Measurements from ENCODE around the gene PLCB3.
A peak's percentile ranks its signal among the peaks of the same experiment; 100 is the strongest.

PLCB3 gene

DNA sequence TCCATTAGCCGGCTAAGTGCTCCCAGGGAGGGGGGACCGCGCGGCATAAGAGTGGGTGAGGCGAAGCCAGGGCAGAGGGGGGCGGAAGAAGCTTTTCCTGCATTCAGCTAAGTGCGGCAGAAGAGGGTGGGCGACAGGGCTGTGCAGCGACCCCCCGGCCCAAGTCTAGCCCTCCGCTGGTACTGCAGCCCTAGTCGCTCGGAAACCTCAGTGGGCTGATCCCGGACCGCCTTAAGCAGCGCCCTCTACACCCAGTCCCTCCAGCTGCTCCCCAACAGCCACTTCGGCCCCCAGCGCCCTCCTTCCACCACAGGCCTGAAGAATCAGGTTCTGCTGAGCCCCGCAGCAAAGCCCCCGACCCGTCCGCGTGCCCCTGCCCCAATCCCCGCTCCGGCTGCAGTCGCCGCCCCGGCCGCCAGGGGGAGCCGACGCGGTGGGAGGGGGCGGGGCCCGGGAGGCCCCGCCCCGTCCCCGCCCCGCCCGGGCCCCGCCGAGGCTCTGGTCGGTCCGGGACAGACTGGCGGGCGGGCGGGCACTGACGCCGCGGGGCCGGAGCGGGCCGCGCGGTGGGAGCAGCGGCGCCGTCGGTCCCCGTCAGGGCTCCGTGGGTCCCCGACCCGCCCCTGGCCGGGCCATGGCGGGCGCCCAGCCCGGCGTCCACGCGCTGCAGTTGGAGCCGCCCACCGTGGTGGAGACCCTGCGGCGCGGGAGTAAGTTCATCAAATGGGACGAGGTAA, at the start of gene PLCB3:
Gene PLCB3 (plus strand): TSS at position 515 of the 737 bp plus-strand sequence. CDS start 120 bp downstream, at position 635.
- DNase-seq (ENCODE audit: low read depth in 3 of 3): peak in 1 of 3 experiments; percentile 46

DNA sequence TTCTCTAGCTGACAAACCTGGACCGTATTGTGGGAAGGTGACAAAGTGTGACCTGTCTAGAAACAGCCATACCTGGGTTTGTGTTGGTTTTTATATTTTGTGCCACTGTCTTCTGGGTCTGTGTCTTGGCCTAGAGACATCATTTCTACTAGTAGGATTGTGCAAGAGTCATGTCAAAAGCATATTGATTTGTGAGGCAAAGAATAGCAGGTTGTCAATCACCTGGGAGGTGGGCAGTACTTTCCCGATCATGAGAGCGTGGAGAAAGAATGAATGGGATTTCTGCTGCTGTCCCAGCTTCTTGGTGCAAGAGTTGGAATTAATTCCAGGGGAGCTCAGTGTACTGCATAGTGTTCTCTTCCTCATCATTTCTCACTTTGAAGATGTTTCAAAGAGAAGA, 49.8 kb upstream of the PLCB3 start:
- DNase-seq (ENCODE audit: low read depth in 3 of 3): no peak

DNA sequence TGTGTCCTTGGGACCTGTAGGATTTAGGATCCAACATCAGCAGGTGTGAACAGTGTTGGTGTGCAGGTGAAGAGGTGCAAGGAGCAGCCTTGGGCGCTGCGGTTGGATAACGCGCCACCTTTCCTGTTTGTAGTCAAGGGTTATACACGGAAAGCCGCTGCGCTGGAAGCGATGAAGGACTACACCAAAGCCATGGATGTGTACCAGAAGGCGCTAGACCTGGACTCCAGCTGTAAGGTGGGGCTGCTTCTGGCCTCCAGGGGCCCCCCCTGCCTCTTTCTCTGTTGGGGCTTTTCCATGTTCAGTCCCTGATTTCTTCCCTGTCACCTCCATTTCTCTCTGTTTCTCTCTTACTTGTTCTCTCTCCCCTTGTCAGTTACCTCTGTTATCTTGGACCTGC, 48.3 kb upstream of the PLCB3 start:
- no peak for DNase-seq (ENCODE audit: low read depth in 3 of 3)

DNA sequence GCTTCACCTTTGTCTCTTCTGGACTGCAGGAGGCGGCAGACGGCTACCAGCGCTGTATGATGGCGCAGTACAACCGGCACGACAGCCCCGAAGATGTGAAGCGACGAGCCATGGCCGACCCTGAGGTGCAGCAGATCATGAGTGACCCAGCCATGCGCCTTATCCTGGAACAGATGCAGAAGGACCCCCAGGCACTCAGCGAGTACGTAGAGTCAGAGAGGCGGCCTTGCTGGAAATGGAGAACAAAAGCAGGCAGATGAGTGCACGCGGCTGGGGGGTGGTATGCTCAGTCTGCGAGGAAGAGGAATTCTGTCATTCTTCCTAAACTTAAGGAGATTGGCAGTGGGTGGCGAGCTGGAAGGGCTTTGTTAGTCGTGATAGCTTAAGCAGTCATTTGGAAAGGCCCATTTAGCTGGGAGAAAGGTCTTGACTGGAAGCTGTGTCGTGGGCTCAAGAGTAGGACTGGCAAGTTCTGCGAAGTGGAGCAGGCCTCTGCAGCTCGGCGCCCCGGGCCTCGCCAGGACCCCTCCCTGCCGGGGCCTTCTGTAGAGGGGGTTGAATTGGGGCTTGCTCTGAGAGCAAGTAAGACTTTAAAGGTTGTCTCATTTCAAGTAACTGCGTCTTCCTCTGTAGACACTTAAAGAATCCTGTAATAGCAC, 47.8 kb upstream of the PLCB3 start:
- no peak for DNase-seq (ENCODE audit: low read depth in 3 of 3)

DNA sequence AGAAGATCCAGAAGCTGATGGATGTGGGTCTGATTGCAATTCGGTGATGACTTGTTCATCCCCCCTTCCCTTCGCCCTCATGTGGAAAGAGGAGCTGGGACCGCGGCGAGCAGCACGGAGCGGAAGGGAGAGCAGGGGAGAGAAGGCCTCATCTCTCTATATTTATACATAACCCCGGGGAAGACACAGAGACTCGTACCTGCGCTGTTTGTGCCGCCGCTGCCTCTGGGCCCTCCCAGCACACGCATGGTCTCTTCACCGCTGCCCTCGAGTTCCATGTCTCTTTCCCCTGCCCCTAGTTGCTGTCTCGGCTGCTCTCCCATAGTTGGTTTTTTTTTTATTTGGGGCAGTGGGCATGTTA, 47.3 kb upstream of the PLCB3 start:
- no peak for DNase-seq (ENCODE audit: low read depth in 3 of 3)

DNA sequence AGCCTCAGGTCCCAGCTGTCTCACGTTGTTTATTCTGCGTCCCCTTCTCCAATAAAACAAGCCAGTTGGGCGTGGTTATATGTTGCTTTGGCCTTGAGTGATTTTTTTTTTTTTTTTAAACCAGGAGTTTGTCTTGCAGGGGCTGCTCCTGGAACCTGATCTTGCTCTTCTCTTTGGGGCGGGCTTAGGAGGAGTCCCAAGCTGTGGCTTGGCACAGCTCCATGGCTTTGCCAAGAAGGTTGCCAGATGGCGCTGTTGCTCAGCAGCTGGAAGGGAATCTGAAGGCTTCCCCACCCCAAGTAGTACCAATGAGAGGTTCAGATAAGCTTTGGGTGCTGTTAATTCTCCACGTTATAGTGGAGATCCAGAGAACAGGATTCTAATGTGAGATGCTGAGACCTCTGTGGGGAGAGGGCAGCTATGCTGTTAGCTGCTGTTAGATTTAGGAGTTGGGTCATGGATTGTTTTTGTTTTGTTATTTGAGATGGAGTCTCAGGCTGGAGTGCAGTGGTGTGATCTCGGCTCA, 46.8 kb upstream of the PLCB3 start:
- peak; percentile 51 to 70 (median 62) for DNase-seq (ENCODE audit: low read depth in 3 of 3)

DNA sequence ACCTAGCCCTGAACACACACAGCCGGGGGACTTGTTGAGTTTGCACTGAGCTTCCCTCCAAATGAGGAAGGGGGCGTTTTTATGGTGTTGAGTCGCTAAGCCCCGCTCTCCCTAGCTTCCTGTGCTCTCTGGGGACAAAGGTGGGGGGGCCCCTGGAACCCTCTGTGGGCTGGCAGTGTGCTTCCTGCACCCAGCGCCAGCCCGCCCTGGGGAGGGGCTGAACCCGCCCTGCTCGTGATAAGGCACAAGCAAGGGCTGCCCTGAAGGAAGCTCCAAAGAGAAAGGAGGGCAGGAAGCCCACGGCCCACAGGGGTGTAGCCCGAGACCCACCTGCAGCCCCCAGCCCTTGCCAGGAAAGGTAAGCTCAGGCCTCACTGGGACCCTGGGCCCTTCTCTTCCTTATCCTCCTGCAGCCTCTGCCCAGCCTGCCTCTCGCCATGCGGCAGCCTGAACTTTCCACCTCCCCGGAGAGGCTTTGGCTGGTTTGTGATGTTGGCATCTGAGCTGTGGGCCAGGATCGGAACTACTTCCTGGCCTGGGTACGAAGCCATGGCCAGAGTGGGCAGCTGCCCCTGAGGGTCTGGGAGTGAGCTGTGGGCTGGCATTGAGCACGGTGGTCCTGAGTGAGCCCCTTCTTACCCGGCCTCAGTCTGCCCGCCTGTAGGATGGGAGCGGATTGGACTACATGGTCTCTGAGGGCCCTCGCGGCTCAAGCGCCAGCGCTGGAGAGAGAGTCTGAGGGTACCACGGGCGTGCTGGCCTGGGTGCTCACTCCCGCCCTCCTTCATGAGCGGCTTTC, 44.7 kb upstream of the PLCB3 start, which contains the start of gene FERMT3:
Gene FERMT3 (plus strand): TSS at position 265 of the 799 bp plus-strand sequence. CDS start 644 bp downstream, outside the sequence.
- DNase-seq (ENCODE audit: low read depth in 3 of 3): peak in 2 of 3 experiments; percentile 64 to 88

DNA sequence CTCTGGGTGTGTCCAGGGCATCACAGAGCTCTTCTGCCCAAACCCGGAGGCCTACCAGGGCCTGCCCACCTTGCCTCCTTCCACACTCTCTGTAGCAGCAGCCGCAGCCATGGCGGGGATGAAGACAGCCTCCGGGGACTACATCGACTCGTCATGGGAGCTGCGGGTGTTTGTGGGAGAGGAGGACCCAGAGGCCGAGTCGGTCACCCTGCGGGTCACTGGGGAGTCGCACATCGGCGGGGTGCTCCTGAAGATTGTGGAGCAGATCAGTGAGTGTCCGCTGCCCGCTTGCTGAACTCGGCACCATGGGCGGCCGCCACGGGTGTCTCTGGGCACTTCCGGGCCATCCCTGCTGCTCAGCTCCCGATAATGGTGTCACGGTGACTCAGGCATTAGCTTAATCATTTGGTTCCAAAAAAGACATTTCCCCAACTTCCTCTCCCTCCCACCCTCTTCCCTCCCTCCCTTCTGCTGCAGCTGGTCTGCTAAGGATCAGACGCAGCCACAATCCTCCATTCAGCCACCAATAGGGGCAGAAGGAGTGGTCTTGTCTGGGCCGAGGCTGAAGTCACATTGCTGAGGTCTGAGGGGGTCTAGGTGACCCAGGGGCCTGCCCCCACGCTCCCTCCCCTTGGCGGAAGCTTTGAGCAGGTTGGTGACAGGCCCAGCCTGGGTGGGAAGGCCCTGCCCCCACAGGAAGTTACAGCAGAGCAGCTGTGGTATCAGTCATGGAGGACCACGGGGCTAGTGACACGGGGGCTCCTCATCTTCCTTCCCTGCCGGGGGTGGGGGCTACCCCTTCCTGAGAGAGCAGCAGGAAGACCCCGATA, 43.9 kb upstream of the PLCB3 start:
- DNase-seq (ENCODE audit: low read depth in 3 of 3): peak; percentile 62 to 85 (median 69)

DNA sequence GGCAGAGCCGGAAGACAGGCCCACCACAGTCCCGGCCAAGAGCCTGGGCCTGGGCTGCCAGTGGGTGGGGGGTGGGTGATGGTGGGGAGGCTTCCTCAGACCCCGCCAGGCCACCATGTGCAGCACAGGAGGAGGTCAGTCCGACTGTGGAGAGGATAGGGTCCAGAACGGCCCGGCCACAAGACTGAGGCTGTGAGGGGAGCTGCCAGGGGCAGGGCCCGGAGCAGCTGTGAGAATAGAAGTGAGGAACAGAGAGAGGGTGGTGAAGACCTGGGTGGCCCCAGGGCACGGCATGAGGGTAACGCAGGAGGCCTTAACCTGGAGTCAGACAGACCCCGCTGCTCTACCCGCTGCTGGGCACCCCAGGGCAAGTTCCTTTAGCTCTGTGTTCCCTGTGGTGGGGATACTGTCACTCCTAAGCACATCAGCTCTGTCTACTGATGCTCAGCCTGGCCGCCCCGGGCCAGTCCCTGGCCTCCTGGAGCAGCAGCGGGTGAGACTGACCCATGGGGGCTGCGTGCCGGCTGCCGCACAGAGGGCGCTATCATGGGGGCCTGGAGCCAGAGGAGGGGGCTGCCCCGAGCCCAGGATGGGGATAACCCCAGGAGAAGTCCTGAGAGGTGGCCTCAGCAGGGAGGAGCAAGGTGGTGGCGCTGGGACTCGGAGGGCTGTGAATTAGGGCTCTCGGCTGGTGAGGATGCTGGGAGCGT, 43.1 kb upstream of the PLCB3 start:
- DNase-seq (ENCODE audit: low read depth in 3 of 3): no peak

DNA sequence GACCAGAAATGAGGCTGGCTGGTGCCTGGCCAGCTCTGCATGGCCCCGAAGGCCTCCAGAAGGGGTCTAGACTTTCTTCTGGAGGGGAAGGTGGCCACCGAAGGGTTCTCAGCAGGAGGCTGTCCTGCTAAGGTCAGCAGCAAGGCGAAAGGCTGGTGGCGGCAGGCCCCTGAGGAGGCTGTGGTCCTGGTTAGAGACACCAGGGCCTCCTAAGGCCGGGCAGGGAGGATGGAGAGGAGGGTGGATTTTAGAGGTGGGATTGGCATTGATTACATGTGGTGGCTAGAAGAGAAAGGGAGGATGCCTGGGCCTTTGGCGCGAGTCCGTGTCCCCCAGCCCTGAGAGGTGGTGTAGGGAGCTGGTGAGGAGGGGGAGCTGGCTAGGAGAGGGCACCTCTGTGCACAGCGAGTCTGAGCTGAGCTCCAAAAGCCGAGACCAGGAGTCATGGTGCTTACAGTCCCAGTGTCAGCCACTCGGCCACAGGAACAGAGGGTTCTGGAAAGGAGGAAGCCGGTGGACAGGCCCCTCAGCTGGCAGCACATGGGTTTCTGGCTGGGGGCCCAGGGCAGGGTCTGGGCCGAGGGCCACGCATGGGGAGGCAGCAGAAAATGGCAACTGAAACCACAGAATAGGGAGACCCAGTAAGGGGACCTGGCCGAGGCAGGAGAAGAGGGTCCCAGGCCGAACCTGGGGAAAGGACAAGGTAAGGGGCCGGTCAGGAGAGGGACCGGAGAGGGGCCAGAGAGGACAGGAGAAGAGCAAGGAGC, 42.4 kb upstream of the PLCB3 start:
- DNase-seq (ENCODE audit: low read depth in 3 of 3): no peak

DNA sequence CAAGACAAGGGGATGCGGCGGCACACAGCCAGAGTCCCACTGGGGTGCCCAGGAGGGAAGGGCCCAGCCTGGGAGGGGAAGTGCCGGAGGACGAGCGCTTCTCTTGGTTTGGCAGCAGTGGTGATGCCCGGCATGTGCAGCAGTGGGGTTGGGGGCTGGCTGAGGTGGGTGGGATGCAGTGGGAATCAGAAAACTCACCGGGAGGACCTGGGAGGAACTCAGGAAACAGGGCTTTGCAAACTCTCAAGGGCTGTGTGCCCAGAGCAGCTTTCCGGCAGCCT, 41.8 kb upstream of the PLCB3 start:
- no peak for DNase-seq (ENCODE audit: low read depth in 3 of 3)

DNA sequence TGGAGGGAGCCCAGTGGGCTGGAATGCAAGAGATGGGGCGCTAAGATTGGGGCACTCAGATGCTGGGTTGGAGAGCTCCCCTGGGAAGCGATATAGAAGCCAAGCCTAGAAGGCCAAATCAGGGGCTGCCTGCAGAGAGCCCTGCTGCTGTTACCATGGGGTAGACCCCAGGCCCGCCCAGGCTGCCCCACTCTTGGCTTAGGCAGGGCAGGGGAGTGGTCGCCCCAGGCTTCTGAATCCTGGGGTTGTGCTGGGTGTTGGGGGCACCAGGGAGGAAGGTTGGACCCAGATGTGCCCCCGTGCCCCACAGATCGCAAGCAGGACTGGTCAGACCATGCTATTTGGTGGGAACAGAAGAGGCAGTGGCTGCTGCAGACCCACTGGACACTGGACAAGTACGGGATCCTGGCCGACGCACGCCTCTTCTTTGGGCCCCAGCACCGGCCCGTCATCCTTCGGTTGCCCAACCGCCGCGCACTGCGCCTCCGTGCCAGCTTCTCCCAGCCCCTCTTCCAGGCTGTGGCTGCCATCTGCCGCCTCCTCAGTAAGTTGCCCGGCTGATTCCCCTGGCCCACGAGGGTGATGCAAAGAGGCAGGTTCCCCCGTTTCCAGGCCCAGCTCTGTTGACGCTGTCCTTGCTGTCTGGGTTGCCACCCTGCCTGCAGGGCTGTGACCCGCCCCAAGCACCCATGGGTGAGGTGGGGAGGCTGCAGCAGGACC, 40.9 kb upstream of the PLCB3 start:
- DNase-seq (ENCODE audit: low read depth in 3 of 3): no peak

DNA sequence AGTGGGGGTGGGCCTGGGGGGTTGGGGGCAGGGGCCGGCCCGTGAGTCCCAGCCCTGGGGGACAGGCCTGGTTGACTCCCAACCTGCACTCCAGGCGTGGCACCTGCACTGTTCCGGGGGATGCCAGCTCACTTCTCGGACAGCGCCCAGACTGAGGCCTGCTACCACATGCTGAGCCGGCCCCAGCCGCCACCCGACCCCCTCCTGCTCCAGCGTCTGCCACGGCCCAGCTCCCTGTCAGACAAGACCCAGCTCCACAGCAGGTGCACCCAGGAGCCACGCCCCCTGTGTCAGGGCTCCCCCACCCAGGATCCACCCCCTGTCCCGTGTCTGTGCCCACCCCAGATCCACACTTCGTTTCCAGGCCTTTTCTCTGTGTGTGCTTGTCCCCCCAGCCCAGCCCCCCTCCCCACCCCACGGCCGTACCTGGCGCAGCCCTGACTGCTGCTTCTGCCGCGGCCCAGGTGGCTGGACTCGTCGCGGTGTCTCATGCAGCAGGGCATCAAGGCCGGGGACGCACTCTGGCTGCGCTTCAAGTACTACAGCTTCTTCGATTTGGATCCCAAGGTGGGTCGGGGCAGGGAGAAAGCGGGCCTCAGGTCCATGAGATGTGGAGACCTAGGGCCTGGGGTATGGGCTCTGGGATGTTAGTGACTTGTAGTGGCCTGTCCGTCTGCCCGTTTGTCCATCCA, 40.0 kb upstream of the PLCB3 start:
- DNase-seq (ENCODE audit: low read depth in 3 of 3): no peak

DNA sequence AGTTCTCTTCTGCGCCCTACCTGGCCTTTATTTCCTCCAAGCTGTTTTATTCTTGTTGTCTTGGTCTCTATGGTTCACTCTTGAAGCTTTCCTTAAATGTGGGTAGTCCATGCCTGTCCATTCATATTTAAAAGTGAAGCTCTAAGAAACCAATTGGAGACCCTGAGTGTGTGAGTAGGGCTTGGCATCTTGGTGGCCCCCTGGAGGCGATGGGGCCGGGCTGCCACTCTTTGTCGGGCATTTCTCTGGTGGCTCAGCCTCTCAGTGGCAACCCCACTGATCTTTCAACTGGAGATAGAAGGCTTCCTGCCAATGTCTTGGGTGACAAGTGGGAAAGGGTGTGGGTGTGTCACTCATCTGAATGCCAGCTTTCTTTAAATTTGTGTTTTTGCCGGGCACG, 34.5 kb upstream of the PLCB3 start:
- DNase-seq (ENCODE audit: low read depth in 3 of 3): no peak

DNA sequence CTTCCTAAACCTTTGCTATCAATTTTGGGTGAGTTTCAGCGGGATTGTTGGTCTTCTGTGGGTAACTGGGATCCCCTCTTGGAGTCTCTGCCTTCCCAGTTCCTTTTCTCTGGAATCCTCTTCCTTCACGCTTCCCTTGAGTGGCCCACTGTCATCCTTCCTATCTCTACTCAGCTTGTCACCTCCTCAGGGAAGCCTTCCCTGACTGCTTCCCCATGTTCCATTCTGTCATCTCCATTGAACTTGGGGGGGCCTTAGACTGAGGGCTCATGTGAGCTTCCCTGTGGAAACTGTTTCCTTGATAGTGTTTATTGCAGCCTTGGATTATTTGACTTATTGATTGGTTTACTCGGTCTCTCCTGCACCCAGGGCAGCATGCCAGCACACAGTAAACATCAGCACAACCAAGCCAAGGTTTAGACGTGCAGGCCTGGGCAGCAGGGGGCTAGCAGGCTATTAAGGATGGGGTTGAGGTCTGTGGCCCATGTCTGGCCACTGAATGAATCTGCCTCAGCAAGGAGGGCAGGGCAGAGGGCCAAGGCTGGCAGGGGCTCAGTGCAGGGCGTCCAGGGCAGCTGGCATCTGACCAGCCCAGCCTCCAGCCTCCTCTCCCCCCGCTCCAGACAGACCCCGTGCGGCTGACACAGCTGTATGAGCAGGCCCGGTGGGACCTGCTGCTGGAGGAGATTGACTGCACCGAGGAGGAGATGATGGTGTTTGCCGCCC, 32.5 kb upstream of the PLCB3 start:
- DNase-seq (ENCODE audit: low read depth in 3 of 3): no peak

DNA sequence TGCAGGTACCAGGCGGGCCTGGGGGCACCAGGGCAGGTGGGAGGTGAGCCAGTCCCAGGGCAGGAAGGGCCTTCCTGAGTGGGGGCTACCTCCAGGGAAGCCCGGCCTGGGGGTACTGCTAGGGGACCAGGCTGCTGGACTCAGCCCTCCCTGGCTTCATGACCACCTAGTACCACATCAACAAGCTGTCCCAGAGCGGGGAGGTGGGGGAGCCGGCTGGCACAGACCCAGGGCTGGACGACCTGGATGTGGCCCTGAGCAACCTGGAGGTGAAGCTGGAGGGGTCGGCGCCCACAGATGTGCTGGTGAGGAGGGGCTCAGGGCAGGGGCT, 32.0 kb upstream of the PLCB3 start:
- DNase-seq (ENCODE audit: low read depth in 3 of 3): no peak

DNA sequence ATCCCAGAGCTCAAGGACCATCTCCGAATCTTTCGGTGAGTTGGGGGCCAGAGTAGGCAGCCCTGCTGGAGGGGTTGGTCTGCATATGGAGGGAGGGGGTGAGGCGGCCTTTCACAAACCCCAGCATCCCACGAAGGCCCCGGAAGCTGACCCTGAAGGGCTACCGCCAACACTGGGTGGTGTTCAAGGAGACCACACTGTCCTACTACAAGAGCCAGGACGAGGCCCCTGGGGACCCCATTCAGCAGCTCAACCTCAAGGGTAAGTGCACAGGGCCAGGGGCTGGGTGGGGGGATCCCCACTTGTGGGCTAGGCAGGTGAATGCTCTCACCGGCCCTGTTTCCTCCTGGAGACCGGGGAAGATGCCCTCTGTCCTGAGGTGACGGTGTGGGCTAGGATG, 31.6 kb upstream of the PLCB3 start:
- DNase-seq (ENCODE audit: low read depth in 3 of 3): no peak

DNA sequence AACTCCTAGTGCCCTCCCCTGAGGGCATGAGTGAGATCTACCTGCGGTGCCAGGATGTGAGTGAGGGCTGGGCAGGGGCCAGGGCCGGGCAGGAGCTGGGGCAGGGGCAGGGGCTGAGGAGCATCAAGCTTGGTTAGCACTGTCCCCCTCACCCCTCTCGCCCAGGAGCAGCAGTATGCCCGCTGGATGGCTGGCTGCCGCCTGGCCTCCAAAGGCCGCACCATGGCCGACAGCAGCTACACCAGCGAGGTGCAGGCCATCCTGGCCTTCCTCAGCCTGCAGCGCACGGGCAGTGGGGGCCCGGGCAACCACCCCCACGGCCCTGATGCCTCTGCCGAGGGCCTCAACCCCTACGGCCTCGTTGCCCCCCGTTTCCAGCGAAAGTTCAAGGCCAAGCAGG, 31.1 kb upstream of the PLCB3 start:
- no peak for DNase-seq (ENCODE audit: low read depth in 3 of 3)
